Activated T-helper 1 cell treated with Interleukin-2 at 50 U/mL for 16 hours (primary cell): ENCODE measurements around the gene FIBP.

Experiments used
- DNase-seq: peaks from one replicate; pipeline ENCODE4 v3.0.0-alpha.2; 2020; ENCODE audit warnings: low read depth

FIBP gene

GRCh38 chr11:65870706-65871681, 17.3 kb downstream of the FIBP start:
- DNase-seq: no peak

GRCh38 chr11:65870307-65870658, 18.0 kb downstream of the FIBP start:
- no peak for DNase-seq

- DNase-seq: no peak
Measured at GRCh38 chr11:65869643-65870306, 18.5 kb downstream of the FIBP start.

GRCh38 chr11:65868907-65869306, 19.4 kb downstream of the FIBP start:
- DNase-seq: no peak

- DNase-seq: no peak
Measured at GRCh38 chr11:65868076-65868667, 20.1 kb downstream of the FIBP start.

- DNase-seq: no peak
Measured at GRCh38 chr11:65867284-65868071, 20.8 kb downstream of the FIBP start.

GRCh38 chr11:65866509-65867283, 21.6 kb downstream of the FIBP start:
- no peak for DNase-seq

- no peak for DNase-seq
Measured at GRCh38 chr11:65865550-65866172, 22.6 kb downstream of the FIBP start.

- no peak for DNase-seq
Measured at GRCh38 chr11:65864706-65865471, 23.4 kb downstream of the FIBP start.

GRCh38 chr11:65863889-65864705, 24.2 kb downstream of the FIBP start:
- DNase-seq: no peak

- DNase-seq: no peak
Measured at GRCh38 chr11:65862941-65863888, 25.1 kb downstream of the FIBP start.

GRCh38 chr11:65862191-65862735, 26.0 kb downstream of the FIBP start:
- no peak for DNase-seq

- DNase-seq: no peak
Measured at GRCh38 chr11:65861533-65862183, 26.6 kb downstream of the FIBP start.

GRCh38 chr11:65861165-65861505, 27.1 kb downstream of the FIBP start:
- no peak for DNase-seq

- peak; percentile 93 for DNase-seq
Measured at GRCh38 chr11:65860278-65861164, 27.8 kb downstream of the FIBP start, which contains the start of gene MUS81. TSS of gene MUS81 (plus strand) at chr11:65860433. CDS start at chr11:65860754, 321 bp downstream.

GRCh38 chr11:65859812-65860277, 28.4 kb downstream of the FIBP start:
- no peak for DNase-seq
